Calu3 (cell line): Measurements from ENCODE around the gene NOL9. TPM values are rescaled to one million over a fixed set of nuclear protein-coding genes. Genes with fewer than 3 reads are reported as not detected.
A peak's percentile ranks its signal among the peaks of the same experiment; 100 is the strongest.

Source experiments
- BruUV-seq: library from RNA; stranded (reverse); fragments of 400-500 nt; replicated peaks from 2 replicates; lab custom pipeline; 2021; lab: Mats Ljungman, UMichigan
- CTCF ChIA-PET: fragments of 300-600 bp; sonication (Branson Sonifier 250); formaldehyde crosslinking; loops from one replicate; lab custom pipeline; 2022; ENCODE audit warnings: antibody characterized with exemption; lab: Charles Lee
- DNase-seq: peaks from one replicate; pipeline ENCODE4 v3.0.0; 2022
- H3K27ac Mint-ChIP-seq: one replicate; pipeline ENCODE4 v1.8.0; 2022; ENCODE audit warnings: mixed read lengths; ENCODE audit not compliant: unreplicated experiment
- H3K27me3 Mint-ChIP-seq: one replicate; pipeline ENCODE4 v1.8.0; 2022; ENCODE audit warnings: mixed read lengths; ENCODE audit not compliant: unreplicated experiment
- H3K36me3 Mint-ChIP-seq: one replicate; pipeline ENCODE4 v1.8.0; 2022; ENCODE audit warnings: mild to moderate bottlenecking, moderate library complexity, mixed read lengths; ENCODE audit not compliant: insufficient read depth, unreplicated experiment
- H3K4me1 Mint-ChIP-seq: one replicate; pipeline ENCODE4 v1.8.0; 2022; ENCODE audit warnings: mild to moderate bottlenecking, low read depth, mixed read lengths; ENCODE audit not compliant: unreplicated experiment
- H3K4me3 Mint-ChIP-seq: one replicate; pipeline ENCODE4 v1.8.0; 2022; ENCODE audit warnings: mild to moderate bottlenecking, low read depth, moderate library complexity, mixed read lengths; ENCODE audit not compliant: unreplicated experiment
- H3K9me3 Mint-ChIP-seq: one replicate; pipeline ENCODE4 v1.8.0; 2022; ENCODE audit warnings: low read depth, mixed read lengths; ENCODE audit not compliant: unreplicated experiment
- CTCF ChIP-seq: fragments of 200-600 bp; IDR thresholded peaks from one replicate; pipeline ENCODE4 v1.8.0; 2022; ENCODE audit warnings: antibody characterized with exemption; ENCODE audit not compliant: unreplicated experiment
- intact Hi-C: fragments of 100-400 bp; cut with micrococcal nuclease; formaldehyde crosslinking; loops from one replicate; pipeline ENCODE4 v1.10.0; 2022; ENCODE audit not compliant: unreplicated experiment
- total RNA-seq: library from RNA; stranded (reverse); gene quantifications from 2 replicates; pipeline ENCODE4 v1.2.3, GENCODE V29; 2022

NOL9 gene
- total RNA-seq, 1 experiment from 2014 or later: 30.4 TPM

DNA sequence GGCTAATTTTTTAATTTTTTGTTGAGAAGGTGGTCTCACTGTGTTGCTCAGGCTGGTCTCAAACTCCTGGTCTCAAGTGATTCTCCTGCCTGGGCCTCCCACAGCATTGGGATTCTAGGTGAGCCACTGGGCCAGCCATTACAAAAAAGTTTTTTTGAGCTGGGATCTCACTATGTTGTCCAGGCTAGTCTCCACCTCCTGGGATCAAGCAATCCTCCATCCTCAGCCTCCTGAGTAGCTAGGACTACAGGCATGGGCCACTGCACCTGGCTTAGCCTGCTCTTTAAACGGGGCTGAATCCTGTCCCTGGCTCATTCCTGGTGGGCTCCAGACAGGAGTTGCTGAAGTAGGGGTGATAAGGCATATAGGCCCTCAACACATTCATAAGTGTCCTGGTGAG, 3.3 kb upstream of the NOL9 start:
- intact Hi-C loops: loop anchor here (10.0 kb wide), 1 partner anchor 47 kb away; the partner anchor contains the start of gene KLHL21
- Mint-ChIP-seq H3K9me3 (no peaks in the 10 kb centered on the region), H3K4me1 (peaks cover 6% of the 10 kb centered on the region), H3K27ac (no peak overlapping the region), H3K36me3 (peaks cover 23% of the 10 kb centered on the region), H3K4me3 (no peak overlapping the region), H3K27me3 (no peaks in the 10 kb centered on the region)
- TF ChIP-seq CTCF: no peak
- no peak for DNase-seq
- CTCF ChIA-PET: no interaction called here
- BruUV-seq: no TSS peak

GRCh38 chr1:6554907-6555778, 830 bp upstream of the NOL9 start, which contains the start of gene TAS1R1:
Gene TAS1R1, plus strand, starts transcription at chr1:6555307. Its CDS starts 67 bp downstream, at chr1:6555374.
- BruUV-seq: no TSS peak
- TF ChIP-seq CTCF: no peak
- H3K27ac Mint-ChIP-seq: no peak within 1 kb of the TSS
- H3K9me3 Mint-ChIP-seq: no peaks in the 10 kb centered on the region
- no peak for DNase-seq
- H3K4me3 Mint-ChIP-seq: peak within 1 kb of the TSS; percentile 62
- no peaks in the 10 kb centered on the region for H3K27me3 Mint-ChIP-seq
- H3K36me3 Mint-ChIP-seq: peaks cover 24% of the 10 kb centered on the region
- intact Hi-C loops: loop anchor here (10.0 kb wide), 1 partner anchor 50 kb away; the partner anchor contains the start of gene KLHL21
- CTCF ChIA-PET: interaction anchor here (1.0 kb wide), 1 partner anchor 84 kb away, joined by 3 read pairs; no protein-coding TSS in a partner anchor
- H3K4me1 Mint-ChIP-seq: peaks cover 7% of the 10 kb centered on the region

DNA sequence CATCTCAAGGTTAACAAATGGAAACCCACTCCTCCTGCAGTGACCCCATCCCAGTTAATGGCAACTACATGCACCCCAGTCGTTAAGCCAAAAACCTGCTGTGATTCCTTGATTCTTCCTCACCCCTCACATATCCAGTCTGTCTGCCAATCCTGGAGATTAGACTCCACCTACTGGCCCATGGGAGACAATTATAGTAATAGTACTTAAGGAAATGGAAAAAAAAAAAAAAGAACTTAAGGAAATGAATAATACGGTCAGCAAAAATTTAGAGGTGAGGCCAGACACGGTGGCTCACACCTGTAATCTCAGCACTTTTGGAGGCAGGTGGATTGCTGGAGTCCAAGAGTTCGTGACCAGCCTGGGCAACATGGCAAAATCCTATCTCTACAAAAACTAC, 7.0 kb downstream of the NOL9 start:
- H3K27me3 Mint-ChIP-seq: no peaks in the 10 kb centered on the region
- no peaks in the 10 kb centered on the region for H3K9me3 Mint-ChIP-seq
- intact Hi-C loops: no loop called here
- DNase-seq: no peak
- no peak overlapping the region for H3K4me3 Mint-ChIP-seq
- no peak overlapping the region for H3K27ac Mint-ChIP-seq
- H3K36me3 Mint-ChIP-seq: peaks cover 30% of the 10 kb centered on the region
- CTCF ChIA-PET: no interaction called here
- peaks cover 11% of the 10 kb centered on the region for H3K4me1 Mint-ChIP-seq
- no TSS peak for BruUV-seq
- no peak for TF ChIP-seq CTCF

GRCh38 chr1:6546326-6546725, 8.0 kb downstream of the NOL9 start:
- H3K4me3 Mint-ChIP-seq: no peak overlapping the region
- H3K36me3 Mint-ChIP-seq: peaks cover 30% of the 10 kb centered on the region
- CTCF ChIA-PET: no interaction called here
- BruUV-seq: no TSS peak
- H3K9me3 Mint-ChIP-seq: no peaks in the 10 kb centered on the region
- no peak overlapping the region for H3K27ac Mint-ChIP-seq
- intact Hi-C loops: no loop called here
- TF ChIP-seq CTCF: no peak
- no peaks in the 10 kb centered on the region for H3K27me3 Mint-ChIP-seq
- peaks cover 11% of the 10 kb centered on the region for H3K4me1 Mint-ChIP-seq
- no peak for DNase-seq
